ENCODE results near the gene PSMC5. TPM values are rescaled to one million over a fixed set of nuclear protein-coding genes. Genes with fewer than 3 reads are reported as not detected.

The PSMC5 gene
- total and polyA plus RNA-seq, 2 donors (not counting 3 experiments of a cell fraction or from before 2014, with no cell fraction given) = 179 to 236 TPM

DNA sequence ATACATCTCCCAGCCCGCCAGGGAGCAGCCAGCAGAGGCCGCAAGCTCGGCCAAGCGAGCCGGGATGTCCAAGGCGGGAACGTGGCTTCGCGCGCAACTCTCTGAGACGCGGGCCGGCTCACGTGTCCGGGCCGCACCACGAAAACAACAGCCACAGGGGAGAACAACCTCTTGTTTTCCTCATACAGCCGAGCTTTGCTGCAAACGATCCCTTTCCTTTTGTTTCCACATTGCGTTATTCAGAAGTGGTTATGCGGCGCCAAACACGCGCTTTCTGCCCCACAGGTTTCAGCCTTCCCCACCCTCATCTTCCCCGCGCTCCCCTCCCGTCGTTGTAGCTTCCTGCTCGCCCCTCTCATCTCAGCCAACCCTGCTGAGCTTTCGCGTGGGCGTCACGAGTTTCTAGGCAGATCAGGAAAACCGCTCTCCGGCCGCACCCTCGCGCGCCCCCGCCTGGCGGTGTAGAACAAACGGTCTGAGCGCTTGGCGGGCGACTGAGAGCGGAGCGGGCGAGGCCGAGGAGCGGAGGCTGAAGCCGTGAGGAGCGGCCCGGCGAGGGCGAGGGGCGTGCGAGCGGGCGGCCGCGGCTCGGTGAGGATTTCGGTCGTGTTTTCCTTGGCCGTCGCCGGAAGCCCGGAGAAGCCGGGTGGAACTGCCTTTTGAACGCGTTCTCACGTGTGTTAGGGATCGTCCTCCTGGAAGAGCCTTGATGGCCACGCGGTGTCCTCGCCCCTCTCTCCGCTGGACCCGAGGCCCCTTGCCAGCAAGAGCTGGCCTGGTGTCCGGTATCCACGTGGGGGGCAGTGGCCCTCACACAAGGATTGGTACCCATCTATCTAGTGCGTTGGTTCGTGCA, 21.8 kb downstream of the PSMC5 start:
- ChIA-PET POLR2A (no interaction called here), CTCF (interaction anchor here (0.6 to 2.0 kb wide), 18 partner anchors 9 to 248 kb away, joined by 3 to 31 read pairs (median 4); partner anchors contain the start of genes CCDC47 and DDX42)
- H3K27ac ChIP-seq (ENCODE audit: insufficient read depth, low read depth, low read length) = no peak overlapping the region

More for the DNA sequence above, 21.8 kb downstream of the PSMC5 start:
- H3K79me2 ChIP-seq (ENCODE audit: control insufficient read depth, insufficient read depth, low read length) = no peaks in the 10 kb centered on the region
- H3K9ac ChIP-seq (replicated peaks; ENCODE audit: extremely low read depth, insufficient read depth, low read length) = peak overlapping the region; percentile 59
- no peaks in the 10 kb centered on the region for H3K9me1 ChIP-seq (replicated peaks; ENCODE audit: control insufficient read depth, extremely low read depth, insufficient read depth, low read length)
- H4K20me1 ChIP-seq (replicated peaks; ENCODE audit: control insufficient read depth, extremely low read depth, insufficient read depth, low read length) = no peaks in the 10 kb centered on the region
- peak; percentile 91 for DNase-seq (ENCODE audit: low read depth, low spot score)
- H2AFZ ChIP-seq (ENCODE audit: low read depth, low read length) = peak overlapping the region; percentile 98
- dilution Hi-C loops (cut with MboI; ENCODE audit: extremely low pct_ligation_motif_present, low sequenced_read_pairs) (no loop called here), intact Hi-C loops (cut with micrococcal nuclease) (no loop called here)
- no peaks in the 10 kb centered on the region for H3K9me3 ChIP-seq (replicated peaks; ENCODE audit: control insufficient read depth, insufficient read depth, low read length)
- peak; percentile 42 for FAIRE-seq
- no TSS peak for BruUV-seq (replicated peaks)
- H3K4me2 ChIP-seq (ENCODE audit: insufficient read depth, low read length) = peak overlapping the region; percentile 51
- no peak for TF ChIP-seq FOS (IDR thresholded peaks at IDR 0.05; ENCODE audit: borderline replicate concordance, insufficient read depth, low read length)
- no peak for TF ChIP-seq EZH2 (IDR thresholded peaks at IDR 0.05; ENCODE audit: borderline replicate concordance, low read depth, low read length, severe bottlenecking)
- TF ChIP-seq POLR2A (IDR thresholded peaks at IDR 0.05; ENCODE audit: low read depth, low read length) = no peak
- no peak for TF ChIP-seq JUN (IDR thresholded peaks at IDR 0.05; ENCODE audit: borderline replicate concordance, insufficient read depth, insufficient read length, low read depth)
- TF ChIP-seq, protein P1, sequence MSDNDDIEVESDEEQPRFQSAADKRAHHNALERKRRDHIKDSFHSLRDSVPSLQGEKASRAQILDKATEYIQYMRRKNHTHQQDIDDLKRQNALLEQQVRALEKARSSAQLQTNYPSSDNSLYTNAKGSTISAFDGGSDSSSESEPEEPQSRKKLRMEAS (IDR thresholded peaks at IDR 0.05; ENCODE audit: insufficient read depth, insufficient read length) = peak; percentile 91
- TF ChIP-seq MYC (IDR thresholded peaks at IDR 0.05; ENCODE audit: low read depth, low read length) = no peak
- TF ChIP-seq POLR2AphosphoS5 (IDR thresholded peaks at IDR 0.05; ENCODE audit: insufficient read depth, low read depth, low read length) = peak; percentile 34
- TF ChIP-seq, protein P2, sequence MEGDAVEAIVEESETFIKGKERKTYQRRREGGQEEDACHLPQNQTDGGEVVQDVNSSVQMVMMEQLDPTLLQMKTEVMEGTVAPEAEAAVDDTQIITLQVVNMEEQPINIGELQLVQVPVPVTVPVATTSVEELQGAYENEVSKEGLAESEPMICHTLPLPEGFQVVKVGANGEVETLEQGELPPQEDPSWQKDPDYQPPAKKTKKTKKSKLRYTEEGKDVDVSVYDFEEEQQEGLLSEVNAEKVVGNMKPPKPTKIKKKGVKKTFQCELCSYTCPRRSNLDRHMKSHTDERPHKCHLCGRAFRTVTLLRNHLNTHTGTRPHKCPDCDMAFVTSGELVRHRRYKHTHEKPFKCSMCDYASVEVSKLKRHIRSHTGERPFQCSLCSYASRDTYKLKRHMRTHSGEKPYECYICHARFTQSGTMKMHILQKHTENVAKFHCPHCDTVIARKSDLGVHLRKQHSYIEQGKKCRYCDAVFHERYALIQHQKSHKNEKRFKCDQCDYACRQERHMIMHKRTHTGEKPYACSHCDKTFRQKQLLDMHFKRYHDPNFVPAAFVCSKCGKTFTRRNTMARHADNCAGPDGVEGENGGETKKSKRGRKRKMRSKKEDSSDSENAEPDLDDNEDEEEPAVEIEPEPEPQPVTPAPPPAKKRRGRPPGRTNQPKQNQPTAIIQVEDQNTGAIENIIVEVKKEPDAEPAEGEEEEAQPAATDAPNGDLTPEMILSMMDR (IDR thresholded peaks at IDR 0.05; ENCODE audit: extremely low read depth in 1 of 2, insufficient read depth in 1 of 2, low read depth in 1 of 2, low read length in 2 of 2) = peak; percentile 84 to 87
- TF ChIP-seq GATA2 (IDR thresholded peaks at IDR 0.05; ENCODE audit: insufficient read depth, insufficient read length, low read depth, low read length) = no peak
- no peaks in the 10 kb centered on the region for H3K36me3 ChIP-seq (ENCODE audit: control insufficient read depth in 2 of 2, extremely low read depth in 1 of 2, insufficient read depth in 2 of 2, low read length in 2 of 2)
- no peaks in the 10 kb centered on the region for H3K4me1 ChIP-seq (ENCODE audit: control insufficient read depth, extremely low read depth, insufficient read depth, low read length)
- peak overlapping the region in 2 of 3 experiments; percentile 17 to 35 for H3K4me3 ChIP-seq (replicated peaks in 1 of 3; ENCODE audit: insufficient read depth in 1 of 3, low read depth in 1 of 3, low read length in 3 of 3)
- H3K27me3 ChIP-seq (ENCODE audit: control insufficient read depth in 2 of 2, insufficient read depth in 2 of 2, low read length in 2 of 2) = peaks cover 0 to 1% of the 10 kb centered on the region in 2 experiments
